Measurements from ENCODE around the gene SYNGAP1.

GRCh38 chr6:33421344-33421643 is 1.4 kb downstream of the SYNGAP1 start:
- TF ChIP-seq TAF1 (IDR thresholded peaks at IDR 0.05; ENCODE audit: borderline replicate concordance, low read depth, low read length) (no peak), CTCF (IDR thresholded peaks at IDR 0.05) (no peak), POLR2AphosphoS5 (IDR thresholded peaks at IDR 0.05; ENCODE audit: low read depth, low read length) (no peak)

Data from SK-N-SH (cell line).